ENCODE results near the gene GNG7.
"Not testable (repeated sequence)": the region's sequence is repeated elsewhere in the genome, so short reads cannot be mapped to it uniquely, and the experiment has no call there.

GNG7 gene

GRCh38 chr19:2650515-2650914, 52.0 kb downstream of the GNG7 start:
- DNase-seq (ENCODE audit: low read depth): no peak
- TF ChIP-seq CTCF (conservative IDR thresholded peaks at IDR 0.05; ENCODE audit: low read depth, low read length): no peak
- H3K4me3 ChIP-seq (ENCODE audit: low read depth, low read length): no peak overlapping the region

GRCh38 chr19:2648528-2648937, 54.0 kb downstream of the GNG7 start:
- DNase-seq (ENCODE audit: low read depth): peak; percentile 87
- H3K4me3 ChIP-seq (ENCODE audit: low read depth, low read length): no peak overlapping the region
- TF ChIP-seq CTCF (conservative IDR thresholded peaks at IDR 0.05; ENCODE audit: low read depth, low read length): peak; percentile 90

- TF ChIP-seq CTCF (conservative IDR thresholded peaks at IDR 0.05; ENCODE audit: low read depth, low read length): no peak
- no peak for DNase-seq (ENCODE audit: low read depth)
- no peak overlapping the region for H3K4me3 ChIP-seq (ENCODE audit: low read depth, low read length)
These were observed 54.4 kb downstream of the GNG7 start for GRCh38 chr19:2648099-2648498.

- TF ChIP-seq CTCF (conservative IDR thresholded peaks at IDR 0.05; ENCODE audit: low read depth, low read length): no peak
- DNase-seq (ENCODE audit: low read depth): no peak
- no peak overlapping the region for H3K4me3 ChIP-seq (ENCODE audit: low read depth, low read length)
These were observed 55.5 kb downstream of the GNG7 start for GRCh38 chr19:2646866-2647535.

GRCh38 chr19:2645826-2646225, 56.7 kb downstream of the GNG7 start:
- H3K4me3 ChIP-seq (ENCODE audit: low read depth, low read length): no peak overlapping the region
- no peak for TF ChIP-seq CTCF (conservative IDR thresholded peaks at IDR 0.05; ENCODE audit: low read depth, low read length)
- no peak for DNase-seq (ENCODE audit: low read depth)

- not testable (repeated sequence) for DNase-seq (ENCODE audit: low read depth)
These were observed 59.3 kb downstream of the GNG7 start for GRCh38 chr19:2643123-2643737.

GRCh38 chr19:2641332-2641698, 61.2 kb downstream of the GNG7 start:
- H3K4me3 ChIP-seq (ENCODE audit: low read depth, low read length): no peak overlapping the region
- DNase-seq (ENCODE audit: low read depth): no peak
- no peak for TF ChIP-seq CTCF (conservative IDR thresholded peaks at IDR 0.05; ENCODE audit: low read depth, low read length)

More at GRCh38 chr19:2643123-2643737, 59.3 kb downstream of the GNG7 start:
- not testable (repeated sequence) for H3K4me3 ChIP-seq (ENCODE audit: low read depth, low read length)
